ENCODE data around the gene CISH.

CISH gene

GRCh38 chr3:50563867-50564266, 47.7 kb downstream of the CISH start:
- no peak for DNase-seq (ENCODE audit: low read depth, low spot score)
- Histone ChIP-seq H3K4me1 (ENCODE audit: insufficient read depth, insufficient read length) (peaks cover 10% of the 10 kb centered on the region), H3K36me3 (ENCODE audit: insufficient read depth, insufficient read length, low read length) (no peaks in the 10 kb centered on the region), H3K9ac (ENCODE audit: insufficient read length, low read depth) (no peak overlapping the region), H3K4me3 (ENCODE audit: insufficient read length, low read depth) (no peak overlapping the region), H3K9me3 (ENCODE audit: insufficient read depth, low read length) (no peaks in the 10 kb centered on the region), H3K27me3 (ENCODE audit: insufficient read depth, insufficient read length) (peaks cover 17% of the 10 kb centered on the region)
- no peak for TF ChIP-seq YY1 (IDR thresholded peaks at IDR 0.05; ENCODE audit: insufficient read depth, insufficient read length)
- no peak for TF ChIP-seq SUZ12 (IDR thresholded peaks at IDR 0.05; ENCODE audit: extremely low read depth, insufficient read depth, insufficient read length)
- no peak for TF ChIP-seq ZNF274 (IDR thresholded peaks at IDR 0.05; ENCODE audit: low read depth, low read length)

DNA sequence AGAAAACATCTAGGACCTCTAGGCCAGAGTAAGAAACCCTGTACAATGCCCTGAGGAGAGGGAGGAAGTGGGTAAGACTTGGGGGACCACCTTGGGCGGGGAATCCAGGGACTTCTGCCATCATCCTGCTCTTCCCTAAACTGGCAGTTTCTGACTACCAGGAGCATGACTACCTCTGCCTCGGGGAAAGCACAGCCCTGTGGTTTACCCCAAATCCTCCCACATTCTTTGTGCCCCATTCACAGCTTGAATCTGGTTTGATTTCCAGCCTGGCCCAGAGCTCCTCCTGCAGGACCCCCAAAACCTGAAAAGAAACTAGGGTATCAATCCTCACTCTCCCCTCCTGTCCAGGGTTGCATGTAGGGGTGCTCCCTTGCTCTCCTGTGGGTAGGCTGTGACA, 48.7 kb downstream of the CISH start:
- H3K36me3 ChIP-seq (ENCODE audit: insufficient read depth, insufficient read length, low read length), result no peaks in the 10 kb centered on the region
- H3K9me3 ChIP-seq (ENCODE audit: insufficient read depth, low read length), result no peaks in the 10 kb centered on the region
- no peak for TF ChIP-seq ZNF274 (IDR thresholded peaks at IDR 0.05; ENCODE audit: low read depth, low read length)
- TF ChIP-seq YY1 (IDR thresholded peaks at IDR 0.05; ENCODE audit: insufficient read depth, insufficient read length), result no peak
- TF ChIP-seq SUZ12 (IDR thresholded peaks at IDR 0.05; ENCODE audit: extremely low read depth, insufficient read depth, insufficient read length), result no peak
- DNase-seq (ENCODE audit: low read depth, low spot score), result no peak
- H3K27me3 ChIP-seq (ENCODE audit: insufficient read depth, insufficient read length), result peaks cover 17% of the 10 kb centered on the region
- no peak overlapping the region for H3K4me3 ChIP-seq (ENCODE audit: insufficient read length, low read depth)
- no peak overlapping the region for H3K9ac ChIP-seq (ENCODE audit: insufficient read length, low read depth)
- peaks cover 10% of the 10 kb centered on the region for H3K4me1 ChIP-seq (ENCODE audit: insufficient read depth, insufficient read length)

GRCh38 chr3:50559702-50560101, 51.9 kb downstream of the CISH start:
- no peaks in the 10 kb centered on the region for H3K9me3 ChIP-seq (ENCODE audit: insufficient read depth, low read length)
- no peaks in the 10 kb centered on the region for H3K27me3 ChIP-seq (ENCODE audit: insufficient read depth, insufficient read length)
- H3K4me1 ChIP-seq (ENCODE audit: insufficient read depth, insufficient read length), result peaks cover 10% of the 10 kb centered on the region
- no peaks in the 10 kb centered on the region for H3K36me3 ChIP-seq (ENCODE audit: insufficient read depth, insufficient read length, low read length)
- H3K9ac ChIP-seq (ENCODE audit: insufficient read length, low read depth), result no peak overlapping the region
- TF ChIP-seq SUZ12 (IDR thresholded peaks at IDR 0.05; ENCODE audit: extremely low read depth, insufficient read depth, insufficient read length) (no peak), ZNF274 (IDR thresholded peaks at IDR 0.05; ENCODE audit: low read depth, low read length) (no peak), YY1 (IDR thresholded peaks at IDR 0.05; ENCODE audit: insufficient read depth, insufficient read length) (no peak)
- no peak overlapping the region for H3K4me3 ChIP-seq (ENCODE audit: insufficient read length, low read depth)
- DNase-seq (ENCODE audit: low read depth, low spot score), result no peak

DNA sequence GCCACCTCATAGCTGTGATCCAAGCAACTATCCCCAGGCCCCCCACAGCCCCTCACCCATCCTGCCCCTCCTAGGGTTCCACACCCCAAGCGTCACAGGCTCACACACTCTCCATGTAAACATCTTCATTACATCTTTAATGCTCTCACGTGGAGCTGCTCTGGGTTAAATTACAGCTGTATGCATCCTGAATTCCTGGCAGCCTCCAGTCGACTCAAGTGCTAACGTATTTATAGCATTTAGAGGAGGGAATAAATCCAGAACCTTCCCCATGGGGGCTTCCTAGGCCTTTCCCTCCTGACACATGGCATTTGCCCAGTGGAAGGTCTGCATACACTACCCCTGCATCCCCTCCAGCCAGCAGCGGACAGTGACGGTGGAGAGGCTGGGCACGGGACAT, 53.7 kb downstream of the CISH start:
- H3K36me3 ChIP-seq (ENCODE audit: insufficient read depth, insufficient read length, low read length), result no peaks in the 10 kb centered on the region
- no peak for DNase-seq (ENCODE audit: low read depth, low spot score)
- no peak overlapping the region for H3K9ac ChIP-seq (ENCODE audit: insufficient read length, low read depth)
- H3K4me1 ChIP-seq (ENCODE audit: insufficient read depth, insufficient read length), result peaks cover 10% of the 10 kb centered on the region
- TF ChIP-seq YY1 (IDR thresholded peaks at IDR 0.05; ENCODE audit: insufficient read depth, insufficient read length) (no peak), SUZ12 (IDR thresholded peaks at IDR 0.05; ENCODE audit: extremely low read depth, insufficient read depth, insufficient read length) (no peak), ZNF274 (IDR thresholded peaks at IDR 0.05; ENCODE audit: low read depth, low read length) (no peak)
- peaks cover 4% of the 10 kb centered on the region for H3K27me3 ChIP-seq (ENCODE audit: insufficient read depth, insufficient read length)
- H3K4me3 ChIP-seq (ENCODE audit: insufficient read length, low read depth), result no peak overlapping the region
- no peaks in the 10 kb centered on the region for H3K9me3 ChIP-seq (ENCODE audit: insufficient read depth, low read length)

DNA sequence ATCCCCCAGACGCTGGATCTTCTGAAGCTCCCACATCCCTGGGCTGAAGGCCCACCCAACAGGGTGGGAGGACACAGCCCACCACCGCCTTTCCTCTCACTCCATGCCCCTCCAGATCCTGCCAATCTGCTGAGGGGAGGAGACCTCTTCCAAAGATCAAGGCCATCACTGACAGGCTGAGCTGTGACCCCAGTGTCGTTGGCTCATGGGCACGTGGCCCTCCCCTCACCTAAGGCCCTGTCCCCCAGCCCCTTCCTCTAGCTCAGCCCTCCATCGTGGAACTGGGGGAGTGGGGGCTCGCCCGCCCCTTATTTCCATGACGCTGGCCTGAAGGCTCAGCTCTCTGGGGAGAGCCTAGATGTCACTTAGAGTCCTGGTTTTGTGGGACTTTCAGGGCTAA, 54.5 kb downstream of the CISH start:
- TF ChIP-seq YY1 (IDR thresholded peaks at IDR 0.05; ENCODE audit: insufficient read depth, insufficient read length) (no peak), ZNF274 (IDR thresholded peaks at IDR 0.05; ENCODE audit: low read depth, low read length) (no peak), SUZ12 (IDR thresholded peaks at IDR 0.05; ENCODE audit: extremely low read depth, insufficient read depth, insufficient read length) (no peak)
- no peak overlapping the region for H3K4me3 ChIP-seq (ENCODE audit: insufficient read length, low read depth)
- no peak overlapping the region for H3K9ac ChIP-seq (ENCODE audit: insufficient read length, low read depth)
- H3K27me3 ChIP-seq (ENCODE audit: insufficient read depth, insufficient read length), result peaks cover 4% of the 10 kb centered on the region
- no peaks in the 10 kb centered on the region for H3K36me3 ChIP-seq (ENCODE audit: insufficient read depth, insufficient read length, low read length)
- no peak for DNase-seq (ENCODE audit: low read depth, low spot score)
- no peaks in the 10 kb centered on the region for H3K9me3 ChIP-seq (ENCODE audit: insufficient read depth, low read length)
- H3K4me1 ChIP-seq (ENCODE audit: insufficient read depth, insufficient read length), result peaks cover 10% of the 10 kb centered on the region
